Neuronal stem cell (in vitro differentiated cells): ENCODE results near the gene PKP2.

Experiments
- DNase-seq: peaks from one replicate; pipeline ENCODE4 v3.0.0-alpha.2; 2013; ENCODE audit warnings: low spot score
- H2AFZ ChIP-seq: one replicate; pipeline ENCODE4 v1.6.1; 2013; ENCODE audit warnings: mild to moderate bottlenecking, low read length, inconsistent platforms
- H2AK5ac ChIP-seq: 2 replicates; pipeline ENCODE4 v1.6.1; 2013; ENCODE audit warnings: low read depth, mild to moderate bottlenecking, inconsistent platforms, low read length, moderate library complexity, mixed read lengths
- H2BK120ac ChIP-seq: 2 replicates; pipeline ENCODE4 v1.6.1; 2013; ENCODE audit warnings: low read depth, mild to moderate bottlenecking, inconsistent platforms, low read length, moderate library complexity, mixed read lengths
- H2BK12ac ChIP-seq: one replicate; pipeline ENCODE4 v1.6.1; 2013; ENCODE audit warnings: low read length, inconsistent platforms
- H2BK15ac ChIP-seq: 2 replicates; pipeline ENCODE4 v1.6.1; 2013; ENCODE audit warnings: mild to moderate bottlenecking, low read length, inconsistent platforms, mixed read lengths
- H2BK5ac ChIP-seq: one replicate; pipeline ENCODE4 v1.6.1; 2013; ENCODE audit warnings: inconsistent platforms, mild to moderate bottlenecking, low read length, moderate library complexity
- H3K14ac ChIP-seq: one replicate; pipeline ENCODE4 v1.6.1; 2013; ENCODE audit warnings: low read length, inconsistent platforms
- H3K18ac ChIP-seq: 2 replicates; pipeline ENCODE4 v1.6.1; 2013; ENCODE audit warnings: low read length, inconsistent platforms
- H3K23ac ChIP-seq: 2 replicates; pipeline ENCODE4 v1.6.1; 2013; ENCODE audit warnings: low read depth, mild to moderate bottlenecking, mixed read lengths, low read length, inconsistent platforms; ENCODE audit not compliant: poor library complexity
- H3K27ac ChIP-seq: replicated peaks from 3 replicates; pipeline ENCODE4 v1.5.1; 2013; ENCODE audit warnings: low read length, inconsistent platforms
- H3K27me3 ChIP-seq, 3 experiments: 2 replicates each; pipeline ENCODE4 v1.6.1; 2013; ENCODE audit warnings: low read length in 3 of 3, mild to moderate bottlenecking in 2 of 3, inconsistent platforms in 1 of 3, low read depth in 1 of 3, mixed read lengths in 1 of 3, moderate library complexity in 1 of 3; ENCODE audit not compliant: control insufficient read depth in 3 of 3, insufficient read depth in 3 of 3
- H3K36me3 ChIP-seq, 2 donors: replicated peaks in 1 of 2; 2 replicates each; pipeline ENCODE4 v1.6.1; 2013; ENCODE audit warnings: low read length in 2 of 2; ENCODE audit not compliant: control insufficient read depth in 2 of 2, insufficient read depth in 2 of 2
- H3K4ac ChIP-seq: 2 replicates; pipeline ENCODE4 v1.6.1; 2013; ENCODE audit warnings: inconsistent platforms, mild to moderate bottlenecking, low read length, moderate library complexity
- H3K4me1 ChIP-seq, 2 donors: 1 replicate in 1 of 2; 2 replicates in 1 of 2; pipeline ENCODE4 v1.6.1; 2013; ENCODE audit warnings: low read length in 2 of 2, low read depth in 1 of 2; ENCODE audit not compliant: control insufficient read depth in 2 of 2, insufficient read depth in 1 of 2
- H3K4me2 ChIP-seq: one replicate; pipeline ENCODE4 v1.6.1; 2013; ENCODE audit warnings: mild to moderate bottlenecking, low read length, inconsistent platforms; ENCODE audit not compliant: insufficient read depth, poor library complexity, severe bottlenecking
- H3K4me3 ChIP-seq, 2 donors: 2 replicates each; pipeline ENCODE4 v1.5.1; 2013; ENCODE audit warnings: low read length in 2 of 2, mild to moderate bottlenecking in 2 of 2, inconsistent platforms in 1 of 2, moderate library complexity in 1 of 2
- H3K79me1 ChIP-seq: one replicate; pipeline ENCODE4 v1.6.1; 2013; ENCODE audit warnings: low read depth, mild to moderate bottlenecking, inconsistent platforms, low read length, moderate library complexity
- H3K9ac ChIP-seq: one replicate; pipeline ENCODE4 v1.6.1; 2013; ENCODE audit warnings: mild to moderate bottlenecking, low read depth, low read length, inconsistent platforms; ENCODE audit not compliant: poor library complexity
- H3K9me3 ChIP-seq, 2 donors: replicated peaks in 1 of 2; 2 replicates each; pipeline versions ENCODE3 to v1.6.1; 2013; ENCODE audit warnings: low read length in 2 of 2, mild to moderate bottlenecking in 2 of 2, inconsistent platforms in 1 of 2, low read depth in 1 of 2, mixed read lengths in 1 of 2, moderate library complexity in 1 of 2; ENCODE audit not compliant: control insufficient read depth in 2 of 2, insufficient read depth in 1 of 2
- H4K8ac ChIP-seq: one replicate; pipeline ENCODE4 v1.6.1; 2013; ENCODE audit warnings: low read depth, mild to moderate bottlenecking, inconsistent platforms, low read length, moderate library complexity
- H4K91ac ChIP-seq: one replicate; pipeline ENCODE4 v1.6.1; 2013; ENCODE audit warnings: low read length, low read depth, mild to moderate bottlenecking, inconsistent platforms; ENCODE audit not compliant: poor library complexity
- WGBS, 2 donors: extraction: QIAGEN DNeasy Blood & Tissue Kit; methylation state at CpG; one replicate each; pipeline ENCODE4 v1.1.7; 2013; ENCODE audit warnings: missing lambda C conversion rate in 2 of 2, mixed read lengths in 1 of 2; ENCODE audit not compliant: insufficient read length in 2 of 2, insufficient replicate concordance in 1 of 2; ENCODE audit errors: extremely low coverage in 2 of 2; 5-methylcytosine and 5-hydroxymethylcytosine counted together

The PKP2 gene

GRCh38 chr12:32811686-32812392 lies 84.7 kb downstream of the PKP2 start:
- Histone ChIP-seq H2AK5ac (no peak overlapping the region), H2BK15ac (no peak overlapping the region), H3K9me3 (no peaks in the 10 kb centered on the region), H4K8ac (no peak overlapping the region), H2AFZ (no peak overlapping the region), H3K4me3 (no peak overlapping the region), H3K36me3 (no peaks in the 10 kb centered on the region), H3K27me3 (no peaks in the 10 kb centered on the region), H2BK12ac (no peak overlapping the region), H3K4ac (no peak overlapping the region), H3K18ac (no peak overlapping the region), H3K27ac (no peak overlapping the region), H3K23ac (no peak overlapping the region), H3K9ac (no peak overlapping the region), H4K91ac (no peak overlapping the region), H3K79me1 (no peaks in the 10 kb centered on the region), H3K4me2 (no peak overlapping the region), H2BK120ac (no peak overlapping the region), H3K4me1 (peaks cover 0 to 3% of the 10 kb centered on the region in 2 donors), H3K14ac (no peak overlapping the region), H2BK5ac (no peak overlapping the region)
- DNase-seq: no peak
- WGBS, 2 donors: no CpG with 5 or more reads among the region's 7 CpGs

GRCh38 chr12:32809846-32810245 lies 86.7 kb downstream of the PKP2 start:
- Histone ChIP-seq H4K8ac (no peak overlapping the region), H2AK5ac (no peak overlapping the region), H2BK15ac (no peak overlapping the region), H3K4me1 (peaks cover 0 to 3% of the 10 kb centered on the region in 2 donors), H3K9ac (no peak overlapping the region), H3K23ac (no peak overlapping the region), H2BK5ac (no peak overlapping the region), H4K91ac (no peak overlapping the region), H3K18ac (no peak overlapping the region), H3K36me3 (no peaks in the 10 kb centered on the region), H2AFZ (no peak overlapping the region), H3K4me3 (no peak overlapping the region), H2BK12ac (no peak overlapping the region), H3K14ac (no peak overlapping the region), H3K4ac (no peak overlapping the region), H3K27me3 (no peaks in the 10 kb centered on the region), H2BK120ac (no peak overlapping the region), H3K27ac (no peak overlapping the region), H3K9me3 (no peaks in the 10 kb centered on the region), H3K4me2 (no peak overlapping the region), H3K79me1 (no peaks in the 10 kb centered on the region)
- no CpG with 5 or more reads among the region's 1 CpG for WGBS, 2 donors
- DNase-seq: no peak

GRCh38 chr12:32809196-32809595 lies 87.4 kb downstream of the PKP2 start:
- H3K4me3 ChIP-seq: no peak overlapping the region
- no peak overlapping the region for H4K91ac ChIP-seq
- H3K14ac ChIP-seq: no peak overlapping the region
- H3K27ac ChIP-seq: no peak overlapping the region
- H2BK5ac ChIP-seq: no peak overlapping the region
- peaks cover 0 to 3% of the 10 kb centered on the region in 2 donors for H3K4me1 ChIP-seq
- H3K9me3 ChIP-seq: no peaks in the 10 kb centered on the region
- no CpG with 5 or more reads among the region's 1 CpG for WGBS, 2 donors
- DNase-seq: no peak
- H2AFZ ChIP-seq: no peak overlapping the region
- no peak overlapping the region for H3K9ac ChIP-seq
- no peak overlapping the region for H3K4ac ChIP-seq
- no peaks in the 10 kb centered on the region for H3K36me3 ChIP-seq
- H2BK12ac ChIP-seq: no peak overlapping the region
- H3K79me1 ChIP-seq: no peaks in the 10 kb centered on the region
- H2BK15ac ChIP-seq: no peak overlapping the region
- H2AK5ac ChIP-seq: no peak overlapping the region
- no peak overlapping the region for H3K18ac ChIP-seq
- H2BK120ac ChIP-seq: no peak overlapping the region
- no peak overlapping the region for H3K4me2 ChIP-seq
- H3K27me3 ChIP-seq: no peaks in the 10 kb centered on the region
- no peak overlapping the region for H3K23ac ChIP-seq
- no peak overlapping the region for H4K8ac ChIP-seq

GRCh38 chr12:32804301-32804700 lies 92.3 kb downstream of the PKP2 start:
- no peak overlapping the region for H3K9ac ChIP-seq
- H3K4ac ChIP-seq: no peak overlapping the region
- H3K23ac ChIP-seq: no peak overlapping the region
- no peak overlapping the region for H2AK5ac ChIP-seq
- no peaks in the 10 kb centered on the region for H3K9me3 ChIP-seq
- H2BK15ac ChIP-seq: no peak overlapping the region
- no peak overlapping the region for H3K4me2 ChIP-seq
- H3K27me3 ChIP-seq: no peaks in the 10 kb centered on the region
- no peak overlapping the region for H3K18ac ChIP-seq
- no peak overlapping the region for H3K14ac ChIP-seq
- no peak overlapping the region for H3K4me3 ChIP-seq
- WGBS, 2 donors: no CpG with 5 or more reads among the region's 3 CpGs
- peaks cover 0 to 2% of the 10 kb centered on the region in 2 donors for H3K36me3 ChIP-seq
- DNase-seq: no peak
- no peak overlapping the region for H3K27ac ChIP-seq
- no peak overlapping the region for H4K8ac ChIP-seq
- no peak overlapping the region for H4K91ac ChIP-seq
- no peak overlapping the region for H2BK5ac ChIP-seq
- H2BK120ac ChIP-seq: no peak overlapping the region
- H2AFZ ChIP-seq: no peak overlapping the region
- peaks cover 0 to 2% of the 10 kb centered on the region in 2 donors for H3K4me1 ChIP-seq
- no peak overlapping the region for H2BK12ac ChIP-seq
- no peaks in the 10 kb centered on the region for H3K79me1 ChIP-seq
